Mesothelial cell of epicardium (in vitro differentiated cells): ENCODE data around the gene PPP2R1A. TPM values are rescaled to one million over a fixed set of nuclear protein-coding genes. Genes with fewer than 3 reads are reported as not detected.
"Not testable (repeated sequence)": the region's sequence is repeated elsewhere in the genome, so short reads cannot be mapped to it uniquely, and the experiment has no call there.

Experiments used
- DNase-seq, 2 experiments: peaks; one replicate each; pipeline ENCODE4 v3.0.0; 2021; ENCODE audit warnings: low spot score in 2 of 2; ENCODE audit not compliant: unreplicated experiment in 2 of 2
- H3K27ac Mint-ChIP-seq: 2 replicates; pipeline ENCODE4 v1.8.0; 2021; ENCODE audit warnings: mixed read lengths
- H3K27me3 Mint-ChIP-seq: 2 replicates; pipeline ENCODE4 v1.8.0; 2021; ENCODE audit warnings: low read depth, mixed read lengths
- H3K36me3 Mint-ChIP-seq: 2 replicates; pipeline ENCODE4 v1.8.0; 2021; ENCODE audit warnings: mixed read lengths
- H3K4me1 Mint-ChIP-seq: 2 replicates; pipeline ENCODE4 v1.8.0; 2021; ENCODE audit warnings: mixed read lengths
- H3K4me3 Mint-ChIP-seq: 2 replicates; pipeline ENCODE4 v1.8.0; 2021; ENCODE audit warnings: mild to moderate bottlenecking, moderate library complexity, mixed read lengths
- H3K9me3 Mint-ChIP-seq: 2 replicates; pipeline ENCODE4 v1.8.0; 2021; ENCODE audit warnings: mixed read lengths
- CTCF ChIP-seq: fragments of 200-600 bp; sonication (generic); IDR thresholded peaks from one replicate; pipeline ENCODE4 v1.5.0; 2021; ENCODE audit warnings: antibody characterized with exemption; ENCODE audit not compliant: unreplicated experiment
- total RNA-seq: library from RNA; stranded (reverse); gene quantifications from 3 replicates; pipeline ENCODE4 v1.2.1, GENCODE V29; 2021

Gene PPP2R1A
- total RNA-seq, 1 donor from 2014 or later: 314 TPM

DNA sequence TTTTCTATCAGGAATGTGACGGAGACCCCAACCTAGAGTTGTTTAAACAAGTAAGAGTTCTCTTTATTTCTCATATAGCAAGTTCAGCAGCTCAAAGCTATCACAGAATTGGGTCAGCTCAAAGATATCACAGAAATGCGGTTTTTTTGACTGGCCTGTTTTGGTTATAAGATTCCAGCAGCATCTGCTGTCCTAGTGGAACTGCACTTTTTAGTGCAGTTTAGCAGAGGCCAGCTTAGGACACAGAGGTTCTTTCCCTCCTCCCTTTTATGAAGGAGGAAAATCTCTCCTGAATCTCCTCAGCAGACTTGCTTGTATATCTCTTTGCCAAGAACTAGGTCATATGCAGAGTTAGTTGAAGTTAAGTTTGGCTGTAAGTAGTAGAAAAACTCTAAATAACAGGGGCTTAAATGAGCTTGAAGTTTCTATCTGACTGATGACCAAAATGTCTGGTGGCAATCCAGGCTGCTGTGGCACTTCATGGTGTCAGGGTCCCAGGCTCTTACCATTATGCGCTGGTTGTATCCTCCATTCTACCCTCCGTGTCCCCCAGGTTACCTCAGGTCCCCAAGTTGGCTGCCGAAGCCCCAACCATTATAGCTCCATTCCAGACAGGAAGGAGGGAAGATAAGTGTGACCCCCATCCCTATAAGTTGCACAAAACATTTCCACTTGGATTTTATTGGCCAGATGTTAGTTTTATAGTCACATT, 6.6 kb downstream of the PPP2R1A start:
- Mint-ChIP-seq H3K4me1 (peaks cover 25% of the 10 kb centered on the region), H3K9me3 (no peaks in the 10 kb centered on the region), H3K27me3 (no peaks in the 10 kb centered on the region), H3K36me3 (peaks cover 15% of the 10 kb centered on the region), H3K27ac (no peak overlapping the region), H3K4me3 (no peak overlapping the region)
- TF ChIP-seq CTCF: no peak
- DNase-seq: no peak

DNA sequence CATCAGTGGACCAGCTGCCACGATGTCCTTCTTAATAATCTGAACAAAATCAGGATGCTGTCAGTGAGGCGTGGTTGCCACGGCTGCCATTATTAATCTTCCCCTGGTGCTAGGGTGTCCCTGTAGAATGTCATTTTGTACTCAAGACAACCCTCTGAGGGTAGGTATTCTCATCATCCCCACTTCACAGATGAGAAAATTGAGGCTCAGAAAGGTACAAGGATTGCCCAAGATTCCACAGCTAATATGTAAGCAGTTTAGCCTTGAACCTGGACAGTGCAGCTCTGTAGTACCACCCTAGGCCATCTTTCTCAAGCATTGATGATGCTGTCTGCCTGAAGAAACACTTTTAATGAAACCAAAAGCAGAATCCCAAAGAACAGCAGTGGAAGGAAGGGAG, 8.1 kb downstream of the PPP2R1A start:
- Mint-ChIP-seq H3K9me3 (no peaks in the 10 kb centered on the region), H3K4me1 (peaks cover 14% of the 10 kb centered on the region), H3K36me3 (peaks cover 20% of the 10 kb centered on the region), H3K27me3 (no peaks in the 10 kb centered on the region), H3K4me3 (no peak overlapping the region), H3K27ac (no peak overlapping the region)
- TF ChIP-seq CTCF: no peak
- no peak for DNase-seq

- DNase-seq: no peak
- no peaks in the 10 kb centered on the region for H3K9me3 Mint-ChIP-seq
- no peak overlapping the region for H3K4me3 Mint-ChIP-seq
- TF ChIP-seq CTCF: no peak
- H3K4me1 Mint-ChIP-seq: peaks cover 10% of the 10 kb centered on the region
- no peak overlapping the region for H3K27ac Mint-ChIP-seq
- H3K36me3 Mint-ChIP-seq: peaks cover 19% of the 10 kb centered on the region
- H3K27me3 Mint-ChIP-seq: no peaks in the 10 kb centered on the region
Measured at GRCh38 chr19:52198678-52199077, 8.8 kb downstream of the PPP2R1A start.

DNA sequence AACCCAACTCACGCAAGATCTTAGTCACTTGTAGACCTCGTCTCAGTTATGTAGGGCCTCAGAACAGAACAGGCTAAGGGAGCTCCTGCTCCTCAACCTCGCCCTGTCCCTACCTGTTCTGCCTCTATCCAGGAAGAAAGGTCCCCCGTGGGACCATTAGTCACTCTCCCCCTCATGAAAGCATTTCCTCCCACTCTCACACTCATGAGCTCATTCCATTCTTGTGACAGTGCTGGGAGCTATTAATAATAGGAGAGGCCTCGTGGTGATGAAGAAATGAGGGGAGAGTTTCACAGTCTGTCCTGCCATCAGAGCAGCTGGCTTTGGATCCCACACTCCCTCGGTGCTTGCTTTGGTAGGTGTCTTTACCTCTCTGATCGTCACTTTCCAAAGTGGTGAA, 10.2 kb downstream of the PPP2R1A start:
- Mint-ChIP-seq H3K4me1 (peaks cover 10% of the 10 kb centered on the region), H3K27me3 (no peaks in the 10 kb centered on the region), H3K27ac (peak overlapping the region; percentile 63), H3K9me3 (no peaks in the 10 kb centered on the region), H3K36me3 (peaks cover 18% of the 10 kb centered on the region), H3K4me3 (no peak overlapping the region)
- DNase-seq: no peak
- TF ChIP-seq CTCF: no peak

DNA sequence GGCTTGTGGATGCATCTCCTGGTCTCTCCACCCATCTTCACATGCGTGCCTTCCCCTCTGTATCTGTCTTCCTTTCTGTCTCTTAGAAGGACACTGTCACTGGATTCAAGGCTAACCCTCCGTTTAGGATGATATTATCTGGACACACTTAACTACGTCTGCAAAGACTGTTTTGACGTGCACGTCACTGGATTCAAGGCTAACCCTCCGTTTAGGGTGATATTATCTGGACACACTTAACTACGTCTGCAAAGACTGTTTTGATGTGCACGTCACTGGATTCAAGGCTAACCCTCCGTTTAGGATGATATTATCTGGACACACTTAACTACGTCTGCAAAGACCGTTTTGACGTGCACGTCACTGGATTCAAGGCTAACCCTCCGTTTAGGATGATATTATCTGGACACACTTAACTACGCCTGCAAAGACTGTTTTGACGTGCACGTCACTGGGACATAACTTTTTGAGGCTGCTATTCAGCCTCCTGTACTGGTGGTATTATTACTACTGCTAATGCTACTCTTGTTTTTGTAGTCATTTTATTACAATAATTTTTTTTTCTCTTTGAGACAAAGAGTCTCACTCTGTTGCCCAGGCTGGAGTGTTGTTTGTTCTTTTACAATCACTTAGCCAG, 11.0 kb downstream of the PPP2R1A start:
- Mint-ChIP-seq H3K27ac (peak overlapping the region; percentile 11), H3K4me1 (peaks cover 10% of the 10 kb centered on the region), H3K36me3 (peaks cover 20% of the 10 kb centered on the region)
- H3K4me3 Mint-ChIP-seq, H3K27me3 Mint-ChIP-seq, DNase-seq, H3K9me3 Mint-ChIP-seq: not testable (repeated sequence)

- Mint-ChIP-seq H3K9me3 (no peaks in the 10 kb centered on the region), H3K36me3 (peaks cover 39% of the 10 kb centered on the region), H3K27ac (no peak overlapping the region), H3K4me1 (no peaks in the 10 kb centered on the region), H3K4me3 (no peak overlapping the region), H3K27me3 (no peaks in the 10 kb centered on the region)
- no peak for DNase-seq
- TF ChIP-seq CTCF: no peak
Measured at GRCh38 chr19:52206481-52206880, 16.6 kb downstream of the PPP2R1A start.
